H9 (cell line): Measurements from ENCODE around the gene TMEM59L. TPM values are rescaled to one million over a fixed set of nuclear protein-coding genes. Genes with fewer than 3 reads are reported as not detected.

ENCODE experiments used
- DNase-seq: peaks from one replicate; pipeline ENCODE4 v3.0.0-alpha.2; 2017
- H2AFZ ChIP-seq: one replicate; pipeline ENCODE4 v1.6.1; 2013; ENCODE audit warnings: mild to moderate bottlenecking, low read length, control low read depth, moderate library complexity
- H2AK5ac ChIP-seq: 2 replicates; pipeline ENCODE4 v1.6.1; 2013; ENCODE audit warnings: low read length, control low read depth, mixed read lengths; ENCODE audit not compliant: insufficient read length
- H2BK120ac ChIP-seq: one replicate; pipeline ENCODE4 v1.6.1; 2013; ENCODE audit warnings: low read depth, mild to moderate bottlenecking, low read length, control low read depth, inconsistent platforms; ENCODE audit not compliant: poor library complexity, severe bottlenecking
- H2BK12ac ChIP-seq: 2 replicates; pipeline ENCODE4 v1.6.1; 2013; ENCODE audit warnings: low read length, control low read depth, mixed read lengths, low read depth; ENCODE audit not compliant: insufficient read length
- H2BK15ac ChIP-seq: 2 replicates; pipeline ENCODE4 v1.6.1; 2013; ENCODE audit warnings: low read depth, low read length, control low read depth
- H2BK20ac ChIP-seq: one replicate; pipeline ENCODE4 v1.6.1; 2013; ENCODE audit warnings: low read depth, mild to moderate bottlenecking, low read length, control low read depth, inconsistent platforms; ENCODE audit not compliant: poor library complexity, severe bottlenecking
- H2BK5ac ChIP-seq: 2 replicates; pipeline ENCODE4 v1.6.1; 2013; ENCODE audit warnings: low read length, control low read depth, mixed read lengths; ENCODE audit not compliant: insufficient read length
- H3K14ac ChIP-seq: 2 replicates; pipeline ENCODE4 v1.6.1; 2013; ENCODE audit warnings: low read length, control low read depth; ENCODE audit not compliant: insufficient read depth
- H3K18ac ChIP-seq: 2 replicates; pipeline ENCODE4 v1.6.1; 2013; ENCODE audit warnings: low read depth, mild to moderate bottlenecking, mixed read lengths, low read length, control low read depth; ENCODE audit not compliant: insufficient read length
- H3K23ac ChIP-seq: 2 replicates; pipeline ENCODE4 v1.6.1; 2013; ENCODE audit warnings: low read length, control low read depth, mixed read lengths, low read depth; ENCODE audit not compliant: insufficient read length
- H3K23me2 ChIP-seq: 2 replicates; pipeline ENCODE4 v1.6.1; 2013; ENCODE audit warnings: low read depth, mild to moderate bottlenecking, mixed read lengths, low read length, control low read depth; ENCODE audit not compliant: insufficient read length, poor library complexity, severe bottlenecking
- H3K27ac ChIP-seq: 2 replicates; pipeline ENCODE4 v1.5.1; 2013; ENCODE audit warnings: low read length, control low read depth, mixed read lengths, low read depth; ENCODE audit not compliant: insufficient read length
- H3K27me3 ChIP-seq: 2 replicates; pipeline ENCODE4 v1.6.1; 2013; ENCODE audit warnings: low read length, control low read depth, inconsistent platforms; ENCODE audit not compliant: insufficient read depth
- H3K4ac ChIP-seq: 2 replicates; pipeline ENCODE4 v1.6.1; 2013; ENCODE audit warnings: low read depth, mild to moderate bottlenecking, control low read depth, inconsistent platforms, low read length, moderate library complexity
- H3K4me1 ChIP-seq: 2 replicates; pipeline ENCODE4 v1.6.1; 2013; ENCODE audit warnings: low read length, control low read depth, inconsistent platforms; ENCODE audit not compliant: insufficient read depth
- H3K4me2 ChIP-seq: 2 replicates; pipeline ENCODE4 v1.6.1; 2013; ENCODE audit warnings: low read length, control low read depth, mixed read lengths; ENCODE audit not compliant: insufficient read length, insufficient read depth
- H3K56ac ChIP-seq: 2 replicates; pipeline ENCODE4 v1.6.1; 2013; ENCODE audit warnings: low read depth, mild to moderate bottlenecking, mixed read lengths, low read length, control low read depth; ENCODE audit not compliant: insufficient read length
- H3K79me1 ChIP-seq: 2 replicates; pipeline ENCODE4 v1.6.1; 2013; ENCODE audit warnings: low read depth, mild to moderate bottlenecking, moderate library complexity, low read length, control low read depth, inconsistent platforms; ENCODE audit not compliant: insufficient read depth, poor library complexity, severe bottlenecking
- H3K79me2 ChIP-seq: 2 replicates; pipeline ENCODE4 v1.6.1; 2013; ENCODE audit warnings: low read length, control low read depth, inconsistent platforms; ENCODE audit not compliant: insufficient read depth
- H3K9ac ChIP-seq: 2 replicates; pipeline ENCODE4 v1.6.1; 2013; ENCODE audit warnings: low read length, control low read depth, mixed read lengths; ENCODE audit not compliant: insufficient read length; ENCODE audit errors: extremely low read depth
- H3K9me3 ChIP-seq: one replicate; pipeline ENCODE4 v1.6.1; 2013; ENCODE audit warnings: low read depth, low read length, inconsistent platforms; ENCODE audit not compliant: control insufficient read depth
- H3T11ph ChIP-seq: one replicate; pipeline ENCODE4 v1.6.1; 2013; ENCODE audit warnings: mild to moderate bottlenecking, low read length, control low read depth, inconsistent platforms
- H4K20me1 ChIP-seq: one replicate; pipeline ENCODE4 v1.6.1; 2013; ENCODE audit not compliant: control insufficient read depth, insufficient read length, insufficient read depth
- H4K5ac ChIP-seq: 2 replicates; pipeline ENCODE4 v1.6.1; 2013; ENCODE audit warnings: low read depth, mild to moderate bottlenecking, mixed read lengths, low read length, control low read depth; ENCODE audit not compliant: insufficient read length
- H4K8ac ChIP-seq: replicated peaks from 2 replicates; pipeline ENCODE4 v1.6.1; 2013; ENCODE audit warnings: low read length, control low read depth, mixed read lengths, low read depth; ENCODE audit not compliant: insufficient read length
- H4K91ac ChIP-seq: 2 replicates; pipeline ENCODE4 v1.6.1; 2013; ENCODE audit warnings: low read depth, mild to moderate bottlenecking, moderate library complexity, mixed read lengths, low read length, control low read depth; ENCODE audit not compliant: insufficient read length
- H3K27ac Mint-ChIP-seq, 3 experiments: 2 replicates in 2 of 3; 3 replicates in 1 of 3; pipeline ENCODE4 v1.8.0; 2020 to 2021; ENCODE audit warnings: mixed read lengths in 3 of 3, mild to moderate bottlenecking in 1 of 3, moderate library complexity in 1 of 3
- H3K27me3 Mint-ChIP-seq: 2 replicates; pipeline ENCODE4 v1.8.0; 2021; ENCODE audit warnings: low read depth, mild to moderate bottlenecking, moderate library complexity, mixed read lengths
- H3K36me3 Mint-ChIP-seq, 3 experiments: 2 replicates in 2 of 3; 3 replicates in 1 of 3; pipeline ENCODE4 v1.8.0; 2020 to 2021; ENCODE audit warnings: low read depth in 3 of 3, mixed read lengths in 3 of 3; ENCODE audit not compliant: insufficient read depth in 1 of 3
- H3K4me1 Mint-ChIP-seq, 2 experiments: 2 replicates each; pipeline ENCODE4 v1.8.0; 2020; ENCODE audit warnings: mixed read lengths in 2 of 2
- H3K4me3 Mint-ChIP-seq, 2 experiments: 2 replicates in 1 of 2; 3 replicates in 1 of 2; pipeline ENCODE4 v1.8.0; 2020 to 2021; ENCODE audit warnings: mild to moderate bottlenecking in 2 of 2, mixed read lengths in 2 of 2, moderate library complexity in 1 of 2
- H3K9me3 Mint-ChIP-seq, 2 experiments: 2 replicates in 1 of 2; 3 replicates in 1 of 2; pipeline ENCODE4 v1.8.0; 2020; ENCODE audit warnings: mild to moderate bottlenecking in 2 of 2, mixed read lengths in 2 of 2, moderate library complexity in 1 of 2
- CTCF ChIP-seq: fragments of 200-600 bp; sonication (generic); conservative IDR thresholded peaks from 3 replicates; pipeline ENCODE4 v1.8.0; 2021; ENCODE audit warnings: antibody characterized with exemption, mild to moderate bottlenecking
- WGBS: extraction: QIAGEN DNeasy Blood & Tissue Kit; methylation state at CpG from one replicate; pipeline ENCODE4 v1.1.7; 2013; ENCODE audit warnings: missing lambda C conversion rate, low lambda C conversion rate, mixed read lengths; ENCODE audit not compliant: insufficient read length; ENCODE audit errors: extremely low coverage; 5-methylcytosine and 5-hydroxymethylcytosine counted together
- total RNA-seq: library from RNA; stranded (reverse); gene quantifications from 2 replicates; pipeline ENCODE4 v1.2.1, GENCODE V29; 2021

The TMEM59L gene
- total RNA-seq, 1 experiment from 2014 or later: 12.0 TPM

GRCh38 chr19:18586306-18586705, 26.4 kb upstream of the TMEM59L start:
- Histone ChIP-seq H3K4ac (no peak overlapping the region), H3K4me2 (no peak overlapping the region), H3K9me3 (no peaks in the 10 kb centered on the region), H3K79me2 (no peaks in the 10 kb centered on the region), H3T11ph (no peak overlapping the region), H3K18ac (no peak overlapping the region), H2BK12ac (no peak overlapping the region), H4K20me1 (no peaks in the 10 kb centered on the region), H3K14ac (no peak overlapping the region), H3K27ac (no peak overlapping the region), H2BK15ac (no peak overlapping the region), H3K23me2 (peaks cover 15% of the 10 kb centered on the region), H2BK5ac (no peak overlapping the region), H2BK20ac (no peak overlapping the region), H4K8ac (no peak overlapping the region), H3K27me3 (no peaks in the 10 kb centered on the region), H2AFZ (no peak overlapping the region), H4K5ac (no peak overlapping the region), H3K23ac (no peak overlapping the region), H3K4me1 (peaks cover 2% of the 10 kb centered on the region; the same call in 1 of the 2 replicates), H3K79me1 (no peaks in the 10 kb centered on the region), H3K9ac (no peak overlapping the region), H2AK5ac (no peak overlapping the region), H3K56ac (no peak overlapping the region), H4K91ac (no peak overlapping the region), H2BK120ac (no peak overlapping the region)
- TF ChIP-seq CTCF: no peak
- peaks cover 20 to 22% of the 10 kb centered on the region in 2 experiments for H3K4me1 Mint-ChIP-seq
- H3K36me3 Mint-ChIP-seq: peaks cover 3 to 8% (median 5%) of the 10 kb centered on the region in 3 experiments; a peak in 6 of 7 replicates
- H3K9me3 Mint-ChIP-seq: no peaks in the 10 kb centered on the region; a peak in 1 of 5 replicates
- H3K27me3 Mint-ChIP-seq: peaks cover 8% of the 10 kb centered on the region
- WGBS: no CpG with 5 or more reads among the region's 2 CpGs
- no peak for DNase-seq
- no peak overlapping the region for H3K27ac Mint-ChIP-seq
- H3K4me3 Mint-ChIP-seq: no peak overlapping the region
